Transverse colon (tissue), 4 donors: ENCODE results near the gene PKP4.

Experiments
- EP300 ChIP-seq: sonication (generic); formaldehyde crosslinking; IDR thresholded peaks from one replicate; pipeline ENCODE4 v1.6.1; 2017; ENCODE audit warnings: antibody characterized with exemption, low read depth
- POLR2A ChIP-seq: fragments of 450-650 bp; IDR thresholded peaks from one replicate; pipeline ENCODE4 v1.6.1; 2016; ENCODE audit warnings: antibody characterized with exemption, mild to moderate bottlenecking, moderate library complexity
- POLR2AphosphoS5 ChIP-seq, 3 donors: sonication (generic); formaldehyde crosslinking; IDR thresholded peaks; one replicate each; pipeline ENCODE4 v1.6.1; 2016; ENCODE audit warnings: antibody characterized with exemption in 3 of 3
- TF ChIP-seq, protein P1 (sequence below), 5 experiments: fragments of 200-600 bp in 3 of 5; fragments of 450-650 bp in 2 of 5; sonication (generic) in 3 of 5; IDR thresholded peaks; 1 replicate in 2 of 5; 2 replicates in 3 of 5; pipeline ENCODE4 v1.5.1; 2016 to 2017; ENCODE audit warnings: antibody characterized with exemption in 5 of 5, inconsistent platforms in 3 of 5, mild to moderate bottlenecking in 2 of 5, moderate library complexity in 1 of 5

DNA sequence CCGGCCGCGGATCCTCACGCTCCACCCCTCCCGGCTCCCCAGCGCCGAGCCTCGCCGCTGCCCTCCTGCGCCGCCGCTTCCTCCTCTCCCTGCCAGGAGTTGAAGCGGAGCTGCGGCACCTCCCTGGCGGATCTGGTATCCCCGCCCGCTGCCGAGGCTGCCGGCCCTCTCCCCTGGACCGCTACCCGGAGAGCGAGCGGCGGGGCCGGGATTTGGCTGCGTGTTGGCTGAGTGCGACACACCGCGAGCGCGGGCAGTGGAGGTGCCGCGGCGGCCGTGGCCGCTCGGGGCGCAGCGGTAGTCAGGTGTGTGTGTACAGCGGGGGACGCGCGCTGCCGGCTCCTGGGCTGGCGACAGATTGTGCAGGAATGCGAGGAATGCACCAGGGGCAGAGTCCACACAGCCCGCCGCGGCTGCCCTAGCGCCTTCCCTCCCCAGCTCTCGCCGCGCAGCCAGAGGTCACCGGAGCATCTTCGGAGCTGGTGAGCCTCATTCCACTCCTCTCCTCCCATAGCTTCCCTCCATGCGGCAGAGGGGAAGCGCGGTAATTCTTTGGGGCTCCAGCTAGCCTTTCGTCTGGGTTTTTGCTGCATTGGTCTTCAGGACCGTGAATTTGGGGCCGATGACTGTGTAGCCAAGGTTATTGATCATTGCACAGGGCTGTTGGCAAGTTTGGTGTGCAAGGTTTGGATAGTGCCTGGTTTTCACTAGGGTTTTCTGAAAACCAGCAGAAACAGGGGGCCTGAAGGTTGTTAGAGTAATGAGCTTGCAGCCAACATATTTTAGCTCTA lies 1.3 kb downstream of the PKP4 start:
- TF ChIP-seq, protein P1, sequence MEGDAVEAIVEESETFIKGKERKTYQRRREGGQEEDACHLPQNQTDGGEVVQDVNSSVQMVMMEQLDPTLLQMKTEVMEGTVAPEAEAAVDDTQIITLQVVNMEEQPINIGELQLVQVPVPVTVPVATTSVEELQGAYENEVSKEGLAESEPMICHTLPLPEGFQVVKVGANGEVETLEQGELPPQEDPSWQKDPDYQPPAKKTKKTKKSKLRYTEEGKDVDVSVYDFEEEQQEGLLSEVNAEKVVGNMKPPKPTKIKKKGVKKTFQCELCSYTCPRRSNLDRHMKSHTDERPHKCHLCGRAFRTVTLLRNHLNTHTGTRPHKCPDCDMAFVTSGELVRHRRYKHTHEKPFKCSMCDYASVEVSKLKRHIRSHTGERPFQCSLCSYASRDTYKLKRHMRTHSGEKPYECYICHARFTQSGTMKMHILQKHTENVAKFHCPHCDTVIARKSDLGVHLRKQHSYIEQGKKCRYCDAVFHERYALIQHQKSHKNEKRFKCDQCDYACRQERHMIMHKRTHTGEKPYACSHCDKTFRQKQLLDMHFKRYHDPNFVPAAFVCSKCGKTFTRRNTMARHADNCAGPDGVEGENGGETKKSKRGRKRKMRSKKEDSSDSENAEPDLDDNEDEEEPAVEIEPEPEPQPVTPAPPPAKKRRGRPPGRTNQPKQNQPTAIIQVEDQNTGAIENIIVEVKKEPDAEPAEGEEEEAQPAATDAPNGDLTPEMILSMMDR (IDR thresholded peaks at IDR 0.05), result peak; percentile 32 to 80 (median 40)
- TF ChIP-seq POLR2AphosphoS5 (IDR thresholded peaks at IDR 0.05) (peak; percentile 23 to 83 (median 82)), EP300 (no peak), POLR2A (peak; percentile 84)
